IMR-90 (cell line): ENCODE measurements around the gene PRR33. TPM values are rescaled to one million over a fixed set of nuclear protein-coding genes. Genes with fewer than 3 reads are reported as not detected.

ENCODE experiments used
- ATAC-seq: fragments of 200-7000 bp; cut with Tn5 transposase; 2 replicates; pipeline ENCODE4 v1.9.1; 2020; ENCODE audit warnings: low read depth, mild to moderate bottlenecking, moderate library complexity
- BruUV-seq: library from RNA; stranded (reverse); fragments of 400-500 nt; replicated peaks from 2 replicates; lab custom pipeline; 2021; lab: Mats Ljungman, UMichigan
- CTCF ChIA-PET: fragments of 300-600 bp; formaldehyde crosslinking; extraction: SDS; loops from one replicate; lab custom pipeline; 2021; ENCODE audit warnings: antibody characterized with exemption; lab: Yijun Ruan, JAX
- POLR2A ChIA-PET: fragments of 300-600 bp; sonication (Branson Sonifier 250); formaldehyde crosslinking; loops from one replicate; lab custom pipeline; 2022; ENCODE audit warnings: antibody characterized with exemption; ENCODE audit not compliant: unreplicated experiment; lab: Charles Lee
- DNase-seq: peaks from one replicate; pipeline ENCODE4 v3.0.0; 2013
- H2AFZ ChIP-seq: replicated peaks from 2 replicates; pipeline ENCODE3; 2013; ENCODE audit warnings: low read length, mild to moderate bottlenecking; ENCODE audit not compliant: poor library complexity
- H2AK5ac ChIP-seq: 2 replicates; pipeline ENCODE4 v1.6.1; 2013; ENCODE audit warnings: low read depth, low read length, inconsistent platforms
- H2AK9ac ChIP-seq: replicated peaks from 2 replicates; pipeline ENCODE3; 2013; ENCODE audit warnings: mild to moderate bottlenecking, low read depth, low read length, moderate library complexity; ENCODE audit not compliant: poor library complexity
- H2BK120ac ChIP-seq: 2 replicates; pipeline ENCODE4 v1.6.1; 2013; ENCODE audit warnings: low read depth, low read length, inconsistent platforms
- H2BK15ac ChIP-seq: 3 replicates; pipeline ENCODE4 v1.6.1; 2013; ENCODE audit warnings: low read depth, low read length, inconsistent platforms
- H2BK20ac ChIP-seq: 2 replicates; pipeline ENCODE4 v1.6.1; 2013; ENCODE audit warnings: low read depth, mild to moderate bottlenecking, inconsistent platforms, low read length, moderate library complexity
- H2BK5ac ChIP-seq: 2 replicates; pipeline ENCODE4 v1.6.1; 2013; ENCODE audit warnings: mild to moderate bottlenecking, low read depth, low read length, inconsistent platforms; ENCODE audit not compliant: poor library complexity, severe bottlenecking
- H3K14ac ChIP-seq: replicated peaks from 2 replicates; pipeline ENCODE4 v1.6.1; 2013; ENCODE audit warnings: low read depth, low read length, inconsistent platforms
- H3K18ac ChIP-seq: 2 replicates; pipeline ENCODE4 v1.6.1; 2013; ENCODE audit warnings: low read depth, low read length, control low read depth
- H3K23ac ChIP-seq: 2 replicates; pipeline ENCODE4 v1.6.1; 2013; ENCODE audit warnings: low read depth, low read length, inconsistent platforms
- H3K27ac ChIP-seq: 2 replicates; pipeline ENCODE4 v1.5.1; 2013; ENCODE audit warnings: mild to moderate bottlenecking, control low read depth, low read length; ENCODE audit not compliant: insufficient read depth
- H3K27me3 ChIP-seq: 2 replicates; pipeline ENCODE4 v1.6.1; 2013; ENCODE audit warnings: low read length; ENCODE audit not compliant: control insufficient read depth, insufficient read depth
- H3K36me3 ChIP-seq: 2 replicates; pipeline ENCODE4 v1.6.1; 2013; ENCODE audit warnings: low read length, mixed read lengths; ENCODE audit not compliant: control insufficient read depth, insufficient read depth
- H3K4ac ChIP-seq: 2 replicates; pipeline ENCODE4 v1.6.1; 2013; ENCODE audit warnings: low read depth, low read length, inconsistent platforms
- H3K4me1 ChIP-seq: 2 replicates; pipeline ENCODE4 v1.6.1; 2013; ENCODE audit warnings: low read length, mixed read lengths; ENCODE audit not compliant: control insufficient read depth, insufficient read depth
- H3K4me2 ChIP-seq: 2 replicates; pipeline ENCODE4 v1.6.1; 2013; ENCODE audit warnings: low read depth, mild to moderate bottlenecking, control low read depth, low read length, moderate library complexity
- H3K4me3 ChIP-seq: 2 replicates; pipeline ENCODE4 v1.5.1; 2013; ENCODE audit warnings: low read depth, mild to moderate bottlenecking, control low read depth, low read length, moderate library complexity; ENCODE audit not compliant: insufficient read depth
- H3K56ac ChIP-seq: 2 replicates; pipeline ENCODE4 v1.6.1; 2013; ENCODE audit warnings: low read length, inconsistent platforms; ENCODE audit not compliant: insufficient read depth; ENCODE audit errors: extremely low read depth
- H3K79me1 ChIP-seq, 2 experiments: 2 replicates each; pipeline ENCODE4 v1.6.1; 2013; ENCODE audit warnings: low read length in 2 of 2, inconsistent platforms in 1 of 2, low read depth in 1 of 2
- H3K9ac ChIP-seq: 2 replicates; pipeline ENCODE4 v1.6.1; 2013; ENCODE audit warnings: low read depth, low read length, control low read depth
- H3K9me1 ChIP-seq: 2 replicates; pipeline ENCODE4 v1.6.1; 2013; ENCODE audit warnings: low read length, inconsistent platforms; ENCODE audit not compliant: insufficient read depth
- H3K9me3 ChIP-seq: 2 replicates; pipeline ENCODE4 v1.6.1; 2013; ENCODE audit warnings: low read length; ENCODE audit not compliant: control insufficient read depth, insufficient read depth
- H4K20me1 ChIP-seq: 2 replicates; pipeline ENCODE4 v1.6.1; 2013; ENCODE audit warnings: low read length, inconsistent platforms; ENCODE audit not compliant: insufficient read depth
- H4K5ac ChIP-seq: 2 replicates; pipeline ENCODE4 v1.6.1; 2013; ENCODE audit warnings: mild to moderate bottlenecking, low read depth, low read length, control low read depth
- H4K8ac ChIP-seq, 2 experiments: 2 replicates each; pipeline ENCODE4 v1.6.1; 2013; ENCODE audit warnings: low read depth in 2 of 2, low read length in 2 of 2, control low read depth in 1 of 2, inconsistent platforms in 1 of 2
- H4K91ac ChIP-seq: 2 replicates; pipeline ENCODE4 v1.6.1; 2013; ENCODE audit warnings: low read depth, low read length, inconsistent platforms; ENCODE audit not compliant: insufficient read depth
- BHLHE40 ChIP-seq: fragments of 150-350 bp; IDR thresholded peaks from 2 replicates; pipeline ENCODE4 v1.6.1; 2016; ENCODE audit warnings: mild to moderate bottlenecking, low read depth, low read length
- CEBPB ChIP-seq: IDR thresholded peaks from 2 replicates; pipeline ENCODE4 v1.6.1; 2012; ENCODE audit warnings: low read depth, low read length, improper control_type of control experiment
- CHD1 ChIP-seq: IDR thresholded peaks from 2 replicates; pipeline ENCODE4 v1.6.1; 2012; ENCODE audit warnings: low read depth, low read length, improper control_type of control experiment
- CTCF ChIP-seq: conservative IDR thresholded peaks from 2 replicates; pipeline ENCODE4 v1.5.1; 2012; ENCODE audit warnings: mild to moderate bottlenecking, low read depth, low read length, improper control_type of control experiment
- ELK1 ChIP-seq: fragments of 150-350 bp; IDR thresholded peaks from 2 replicates; pipeline ENCODE4 v1.6.1; 2016; ENCODE audit warnings: low read depth, mild to moderate bottlenecking, low read length, moderate library complexity, borderline replicate concordance
- FOS ChIP-seq: fragments of 150-350 bp; IDR thresholded peaks from 2 replicates; pipeline ENCODE4 v1.6.1; 2016; ENCODE audit warnings: low read depth, low read length
- MAFK ChIP-seq: IDR thresholded peaks from 2 replicates; pipeline ENCODE4 v1.6.1; 2012; ENCODE audit warnings: low read depth, low read length, improper control_type of control experiment
- MAZ ChIP-seq: IDR thresholded peaks from 2 replicates; pipeline ENCODE4 v1.6.1; 2012; ENCODE audit warnings: low read depth, mild to moderate bottlenecking, low read length, improper control_type of control experiment, moderate library complexity, borderline replicate concordance
- MXI1 ChIP-seq: IDR thresholded peaks from 2 replicates; pipeline ENCODE4 v1.6.1; 2012; ENCODE audit warnings: low read depth, mild to moderate bottlenecking, low read length, moderate library complexity, borderline replicate concordance
- NFE2L2 ChIP-seq: fragments of 150-350 bp; IDR thresholded peaks from 2 replicates; pipeline ENCODE4 v1.6.1; 2016; ENCODE audit warnings: low read depth, mild to moderate bottlenecking, low read length
- POLR2A ChIP-seq: IDR thresholded peaks from 2 replicates; pipeline ENCODE4 v1.6.1; 2012; ENCODE audit warnings: mild to moderate bottlenecking, low read depth, low read length
- RAD21 ChIP-seq: IDR thresholded peaks from 2 replicates; pipeline ENCODE4 v1.6.1; 2012; ENCODE audit warnings: low read length, improper control_type of control experiment
- RCOR1 ChIP-seq: IDR thresholded peaks from 2 replicates; pipeline ENCODE4 v1.6.1; 2012; ENCODE audit warnings: mild to moderate bottlenecking, low read length, improper control_type of control experiment; ENCODE audit not compliant: insufficient replicate concordance
- RFX5 ChIP-seq: IDR thresholded peaks from 2 replicates; pipeline ENCODE4 v1.8.0; 2012; ENCODE audit warnings: low read depth, mild to moderate bottlenecking, low read length, moderate library complexity
- SMC3 ChIP-seq: fragments of 150-350 bp; IDR thresholded peaks from 2 replicates; pipeline ENCODE4 v1.6.1; 2016; ENCODE audit warnings: low read depth, mild to moderate bottlenecking, antibody characterized with exemption, low read length, moderate library complexity
- USF2 ChIP-seq: fragments of 150-350 bp; IDR thresholded peaks from 2 replicates; pipeline ENCODE4 v1.6.1; 2017; ENCODE audit warnings: mild to moderate bottlenecking, antibody characterized with exemption, low read length, low read depth
- WGBS, 2 experiments: methylation state at CpG; one replicate each; pipeline versions ENCODE4 v1.1.5 to v1.1.7; 2013; ENCODE audit warnings: missing lambda C conversion rate in 2 of 2; ENCODE audit not compliant: insufficient read length in 1 of 2; ENCODE audit errors: extremely low coverage in 2 of 2; 5-methylcytosine and 5-hydroxymethylcytosine counted together
- dilution Hi-C: fragments of 300-500 bp; cut with HindIII; formaldehyde crosslinking; loops from one replicate; pipeline ENCODE4 v1.14.3; 2018; ENCODE audit warnings: low sequenced_read_pairs; ENCODE audit not compliant: unreplicated experiment
- in situ Hi-C: fragments of 300-500 bp; cut with MboI; formaldehyde crosslinking; loops from 3 replicates; pipeline ENCODE4 v1.14.3; 2019; ENCODE audit warnings: low sequenced_read_pairs, inconsistent platforms, mixed read lengths
- intact Hi-C: fragments of 100-400 bp; cut with micrococcal nuclease; formaldehyde crosslinking; loops from 2 replicates; pipeline ENCODE4 v1.10.0; 2022
- polyA plus RNA-seq, 3 experiments: library from polyadenylated mRNA; depleted of rRNA; stranded (reverse); fragments of >200 nt; gene quantifications; 2 replicates each; pipeline ENCODE4 v1.2.3, GENCODE V29; 2012; ENCODE audit warnings: low replicate concordance in 1 of 3
- total RNA-seq: library from RNA; depleted of rRNA; stranded (reverse); fragments of >200 nt; gene quantifications from 2 replicates; pipeline ENCODE4 v1.2.3, GENCODE V29; 2012

PRR33 gene
- total and polyA plus RNA-seq, 2 of the 4 experiments (the other 2 are of a cell fraction), result not detected

- Histone ChIP-seq H3K9me3 (no peaks in the 10 kb centered on the region), H4K91ac (no peak overlapping the region), H3K4me2 (no peak overlapping the region), H2BK20ac (no peak overlapping the region), H3K4me3 (no peak overlapping the region), H2BK5ac (no peak overlapping the region), H3K23ac (no peak overlapping the region), H3K9ac (no peak overlapping the region), H2AFZ (no peak overlapping the region), H3K27me3 (peaks cover 16% of the 10 kb centered on the region; the same call in 1 of the 2 replicates), H3K79me1 (no peaks in the 10 kb centered on the region), H3K36me3 (no peaks in the 10 kb centered on the region), H3K9me1 (no peaks in the 10 kb centered on the region), H3K4ac (no peak overlapping the region), H4K5ac (no peak overlapping the region), H4K20me1 (no peaks in the 10 kb centered on the region), H3K14ac (no peak overlapping the region), H3K18ac (no peak overlapping the region), H3K56ac (no peak overlapping the region), H2BK15ac (no peak overlapping the region), H4K8ac (no peak overlapping the region), H2AK5ac (no peak overlapping the region), H3K27ac (no peak overlapping the region), H2BK120ac (no peak overlapping the region), H3K4me1 (no peaks in the 10 kb centered on the region), H2AK9ac (no peak overlapping the region)
- TF ChIP-seq MAZ (no peak), RAD21 (no peak), CHD1 (no peak), SMC3 (no peak), MAFK (no peak), NFE2L2 (no peak), CTCF (no peak), RCOR1 (no peak), FOS (no peak), RFX5 (no peak), POLR2A (no peak), ELK1 (no peak), BHLHE40 (no peak), MXI1 (no peak), USF2 (no peak), CEBPB (no peak)
- WGBS, 2 experiments, result 75 to 100% methylated on average over 2 to 3 of the region's 4 CpGs
- intact Hi-C loops (no loop called here), in situ Hi-C loops (no loop called here), dilution Hi-C loops (no loop called here)
- BruUV-seq, result no TSS peak
- no peak for DNase-seq
- CTCF ChIA-PET, result no interaction called here
- ATAC-seq, result no peak
- POLR2A ChIA-PET, result no interaction called here
These were observed 41.0 kb upstream of the PRR33 start for GRCh38 chr11:1932681-1933080.
